ENCODE results near the gene BCL10. TPM values are rescaled to one million over a fixed set of nuclear protein-coding genes. Genes with fewer than 3 reads are reported as not detected.
A peak's percentile ranks its signal among the peaks of the same experiment; 100 is the strongest.
"Not testable (repeated sequence)": the region's sequence is repeated elsewhere in the genome, so short reads cannot be mapped to it uniquely, and the experiment has no call there.

BCL10 gene
- total RNA-seq, 4 donors from 2014 or later: 8.7 to 15.1 (median 10.8) TPM

GRCh38 chr1:85259118-85259911, 17.1 kb downstream of the BCL10 start, which contains the start of gene C1orf52:
Gene C1orf52, minus strand, starts transcription at chr1:85259662. Its CDS starts 29 bp downstream, at chr1:85259633.
- TF ChIP-seq EP300 (IDR thresholded peaks at IDR 0.05): no peak
- peak; percentile 90 to 91 for TF ChIP-seq POLR2AphosphoS5 (IDR thresholded peaks at IDR 0.05)
- TF ChIP-seq CTCF (IDR thresholded peaks at IDR 0.05): peak in 2 of 3 experiments; percentile 99 to 100
- peak; percentile 67 for TF ChIP-seq POLR2A (IDR thresholded peaks at IDR 0.05; ENCODE audit: low read depth)
- peak; percentile 99 for DNase-seq (ENCODE audit: extremely low spot score)
- H3K4me3 ChIP-seq: peak within 1 kb of the TSS; percentile 73 to 96 (median 82)
- intact Hi-C loops (cut with DNase I): loop anchor here (5.0 kb wide), 2 partner anchors 62 to 317 kb away; no protein-coding TSS in a partner anchor
- peak within 1 kb of the TSS; percentile 71 to 91 (median 85) for H3K27ac ChIP-seq (replicated peaks in 1 of 4)
- H3K4me1 ChIP-seq: peaks cover 24 to 52% (median 48%) of the 10 kb centered on the region in 4 donors
- H3K9me3 ChIP-seq: no peaks in the 10 kb centered on the region
- H3K36me3 ChIP-seq: peaks cover 0 to 28% (median 14%) of the 10 kb centered on the region in 4 donors
- H3K27me3 ChIP-seq: no peaks in the 10 kb centered on the region
- WGBS: 0% methylated on average over 5 of the region's 65 CpGs

- Histone ChIP-seq H3K27ac (replicated peaks in 1 of 4) (peak overlapping the region; percentile 71 to 91 (median 85)), H3K4me1 (peaks cover 29 to 59% (median 55%) of the 10 kb centered on the region in 4 donors)
Measured at GRCh38 chr1:85258536-85259117, 17.8 kb downstream of the BCL10 start.

GRCh38 chr1:85249042-85249441, 27.4 kb downstream of the BCL10 start:
- peaks cover 0 to 22% (median 10%) of the 10 kb centered on the region in 4 donors for H3K36me3 ChIP-seq
- WGBS: 75% methylated on average over 3 of the region's 3 CpGs
- H3K27me3 ChIP-seq; H3K9me3 ChIP-seq; H3K4me3 ChIP-seq; DNase-seq (ENCODE audit: extremely low spot score); H3K27ac ChIP-seq (replicated peaks in 1 of 4); intact Hi-C loops (cut with DNase I): not testable (repeated sequence)
- peaks cover 22 to 45% (median 37%) of the 10 kb centered on the region in 4 donors for H3K4me1 ChIP-seq

More at GRCh38 chr1:85258536-85259117, 17.8 kb downstream of the BCL10 start:
- no peak for TF ChIP-seq POLR2AphosphoS5 (IDR thresholded peaks at IDR 0.05)
- TF ChIP-seq POLR2A (IDR thresholded peaks at IDR 0.05; ENCODE audit: low read depth): no peak
- no peak for TF ChIP-seq CTCF (IDR thresholded peaks at IDR 0.05)
- TF ChIP-seq EP300 (IDR thresholded peaks at IDR 0.05): no peak
- DNase-seq (ENCODE audit: extremely low spot score): no peak
- 12% methylated on average over 13 of the region's 19 CpGs for WGBS
- H3K4me3 ChIP-seq: peak overlapping the region; percentile 73 to 96 (median 82)
- intact Hi-C loops (cut with DNase I): loop anchor here (5.0 kb wide), 2 partner anchors 61 to 316 kb away; no protein-coding TSS in a partner anchor
- no peaks in the 10 kb centered on the region for H3K9me3 ChIP-seq
- no peaks in the 10 kb centered on the region for H3K27me3 ChIP-seq
- peaks cover 0 to 35% (median 12%) of the 10 kb centered on the region in 4 donors for H3K36me3 ChIP-seq

GRCh38 chr1:85245891-85246290, 30.5 kb downstream of the BCL10 start:
- Histone ChIP-seq H3K27me3 (no peaks in the 10 kb centered on the region), H3K27ac (replicated peaks in 1 of 4) (no peak overlapping the region), H3K36me3 (peaks cover 0 to 6% (median 0%) of the 10 kb centered on the region in 4 donors), H3K4me3 (no peak overlapping the region), H3K4me1 (peaks cover 11 to 37% (median 35%) of the 10 kb centered on the region in 4 donors), H3K9me3 (no peaks in the 10 kb centered on the region)
- WGBS: 87% methylated on average over 1 of the region's 1 CpG
- intact Hi-C loops (cut with DNase I): no loop called here
- TF ChIP-seq EP300 (IDR thresholded peaks at IDR 0.05) (no peak), POLR2A (IDR thresholded peaks at IDR 0.05; ENCODE audit: low read depth) (no peak), POLR2AphosphoS5 (IDR thresholded peaks at IDR 0.05) (no peak), CTCF (IDR thresholded peaks at IDR 0.05) (no peak)
- no peak for DNase-seq (ENCODE audit: extremely low spot score)

GRCh38 chr1:85245456-85245855, 31.0 kb downstream of the BCL10 start:
- intact Hi-C loops (cut with DNase I): no loop called here
- H3K27ac ChIP-seq (replicated peaks in 1 of 4): no peak overlapping the region
- TF ChIP-seq POLR2AphosphoS5 (IDR thresholded peaks at IDR 0.05): no peak
- no peak for TF ChIP-seq POLR2A (IDR thresholded peaks at IDR 0.05; ENCODE audit: low read depth)
- TF ChIP-seq EP300 (IDR thresholded peaks at IDR 0.05): no peak
- TF ChIP-seq CTCF (IDR thresholded peaks at IDR 0.05): no peak

More at GRCh38 chr1:85245456-85245855, 31.0 kb downstream of the BCL10 start:
- WGBS: 60% methylated on average over 1 of the region's 1 CpG
- Histone ChIP-seq H3K4me3 (no peak overlapping the region), H3K36me3 (peaks cover 0 to 1% (median 0%) of the 10 kb centered on the region in 4 donors), H3K27me3 (no peaks in the 10 kb centered on the region), H3K9me3 (no peaks in the 10 kb centered on the region), H3K4me1 (peaks cover 11 to 42% (median 40%) of the 10 kb centered on the region in 4 donors)
- no peak for DNase-seq (ENCODE audit: extremely low spot score)

All from esophagus muscularis mucosa (tissue), 4 donors.